ENCODE data around the gene SLC7A11.

Gene SLC7A11

GRCh38 chr4:138162259-138162658 is 79.9 kb downstream of the SLC7A11 start:
- no peak for DNase-seq (ENCODE audit: low read depth in 2 of 2)

GRCh38 chr4:138161351-138161750 is 80.8 kb downstream of the SLC7A11 start:
- no peak for DNase-seq (ENCODE audit: low read depth in 2 of 2)

- DNase-seq (ENCODE audit: low read depth in 2 of 2), result no peak
Measured at GRCh38 chr4:138158746-138159297, 83.3 kb downstream of the SLC7A11 start.

- DNase-seq (ENCODE audit: low read depth in 2 of 2), result no peak
Measured at GRCh38 chr4:138140879-138141278, 101.3 kb downstream of the SLC7A11 start.

- no peak for DNase-seq (ENCODE audit: low read depth in 2 of 2)
Measured at GRCh38 chr4:138138774-138139173, 103.4 kb downstream of the SLC7A11 start.

- no peak for DNase-seq (ENCODE audit: low read depth in 2 of 2)
Measured at GRCh38 chr4:138135610-138136009, 106.5 kb downstream of the SLC7A11 start.

- DNase-seq (ENCODE audit: low read depth in 2 of 2), result no peak
Measured at GRCh38 chr4:138118270-138118669, 123.9 kb downstream of the SLC7A11 start.

- DNase-seq (ENCODE audit: low read depth in 2 of 2), result no peak
Measured at GRCh38 chr4:138115053-138115452, 127.1 kb downstream of the SLC7A11 start.

GRCh38 chr4:138114434-138114833 is 127.7 kb downstream of the SLC7A11 start:
- no peak for DNase-seq (ENCODE audit: low read depth in 2 of 2)

All from stimulated activated CD4-positive, alpha-beta T cell treated with anti-CD3 and anti-CD28 coated beads, Interleukin-1b, Interleukin-23, amount 100 ng/mL, for 4 hours (primary cell).